ENCODE measurements around the gene STAT2.

- TF ChIP-seq, protein P1, sequence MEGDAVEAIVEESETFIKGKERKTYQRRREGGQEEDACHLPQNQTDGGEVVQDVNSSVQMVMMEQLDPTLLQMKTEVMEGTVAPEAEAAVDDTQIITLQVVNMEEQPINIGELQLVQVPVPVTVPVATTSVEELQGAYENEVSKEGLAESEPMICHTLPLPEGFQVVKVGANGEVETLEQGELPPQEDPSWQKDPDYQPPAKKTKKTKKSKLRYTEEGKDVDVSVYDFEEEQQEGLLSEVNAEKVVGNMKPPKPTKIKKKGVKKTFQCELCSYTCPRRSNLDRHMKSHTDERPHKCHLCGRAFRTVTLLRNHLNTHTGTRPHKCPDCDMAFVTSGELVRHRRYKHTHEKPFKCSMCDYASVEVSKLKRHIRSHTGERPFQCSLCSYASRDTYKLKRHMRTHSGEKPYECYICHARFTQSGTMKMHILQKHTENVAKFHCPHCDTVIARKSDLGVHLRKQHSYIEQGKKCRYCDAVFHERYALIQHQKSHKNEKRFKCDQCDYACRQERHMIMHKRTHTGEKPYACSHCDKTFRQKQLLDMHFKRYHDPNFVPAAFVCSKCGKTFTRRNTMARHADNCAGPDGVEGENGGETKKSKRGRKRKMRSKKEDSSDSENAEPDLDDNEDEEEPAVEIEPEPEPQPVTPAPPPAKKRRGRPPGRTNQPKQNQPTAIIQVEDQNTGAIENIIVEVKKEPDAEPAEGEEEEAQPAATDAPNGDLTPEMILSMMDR (IDR thresholded peaks at IDR 0.05; ENCODE audit: low read depth, low read length) = no peak
- TF ChIP-seq EZH2phosphoT487 (IDR thresholded peaks at IDR 0.05; ENCODE audit: low read depth) = no peak
Observed at GRCh38 chr12:56338308-56339157, 21.4 kb downstream of the STAT2 start, which contains the start of gene IL23A.
